Stomach (tissue), 4 donors: ENCODE data around the gene SLC25A28.

Experiments
- CTCF ChIP-seq, 7 experiments: fragments of 450-650 bp in 4 of 7; fragments of 200-600 bp in 3 of 7; sonication (generic) in 3 of 7; IDR thresholded peaks; one replicate each; pipeline ENCODE4 v1.5.1; 2016 to 2019; ENCODE audit warnings: antibody characterized with exemption in 7 of 7, control low read depth in 2 of 7, mild to moderate bottlenecking in 1 of 7
- EP300 ChIP-seq: sonication (generic); formaldehyde crosslinking; IDR thresholded peaks from one replicate; pipeline ENCODE4 v1.6.1; 2017; ENCODE audit warnings: antibody characterized with exemption
- POLR2A ChIP-seq, 4 donors: fragments of 450-650 bp; IDR thresholded peaks; one replicate each; pipeline ENCODE4 v1.6.1; 2016; ENCODE audit warnings: antibody characterized with exemption in 4 of 4, control low read depth in 2 of 4, mild to moderate bottlenecking in 1 of 4, moderate library complexity in 1 of 4
- POLR2AphosphoS5 ChIP-seq, 3 donors: sonication (generic); formaldehyde crosslinking; IDR thresholded peaks; one replicate each; pipeline ENCODE4 v1.6.1; 2016; ENCODE audit warnings: antibody characterized with exemption in 3 of 3

- no peak for TF ChIP-seq CTCF (IDR thresholded peaks at IDR 0.05)
- TF ChIP-seq POLR2A (IDR thresholded peaks at IDR 0.05): no peak
- TF ChIP-seq POLR2AphosphoS5 (IDR thresholded peaks at IDR 0.05): peak in 2 of 3 donors; percentile 4 to 40
- no peak for TF ChIP-seq EP300
Observed at GRCh38 chr10:99619851-99620710, at the start of gene SLC25A28.
